ENCODE results near the gene TDRD12.
"Not testable (repeated sequence)": the region's sequence is repeated elsewhere in the genome, so short reads cannot be mapped to it uniquely, and the experiment has no call there.

The TDRD12 gene

GRCh38 chr19:32781280-32781679, 61.7 kb downstream of the TDRD12 start:
- Mint-ChIP-seq H3K27ac (no peak overlapping the region), H3K9me3 (peaks cover 0 to 9% of the 10 kb centered on the region in 2 donors), H3K27me3 (peaks cover 9 to 22% of the 10 kb centered on the region in 2 donors), H3K4me3 (no peak overlapping the region), H3K4me1 (ENCODE audit: low read depth in 2 of 2) (peaks cover 3 to 5% of the 10 kb centered on the region in 2 donors), H3K36me3 (ENCODE audit: insufficient read depth) (no peaks in the 10 kb centered on the region)
- ATAC-seq (replicated peaks) (no peak), DNase-seq (no peak)

DNA sequence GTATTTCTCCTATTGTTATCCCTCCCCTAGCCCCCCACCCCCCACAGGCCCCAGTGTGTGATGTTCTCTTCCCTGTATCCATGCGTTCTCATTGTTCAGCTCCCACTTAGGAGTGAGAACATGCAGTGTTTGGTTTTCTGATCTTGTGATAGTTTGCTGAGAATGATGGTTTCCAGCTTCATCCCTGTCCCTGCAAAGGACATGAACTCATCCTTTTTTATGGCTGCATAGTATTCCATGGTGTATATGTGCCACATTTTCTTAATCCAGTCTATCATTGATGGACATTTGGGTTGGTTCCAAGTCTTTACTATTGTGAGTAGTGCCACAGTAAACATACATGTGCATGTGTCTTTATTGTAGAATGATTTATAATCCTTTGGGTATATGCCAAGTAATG, 62.5 kb downstream of the TDRD12 start:
- not testable (repeated sequence) for H3K4me3 Mint-ChIP-seq; DNase-seq; H3K27ac Mint-ChIP-seq; ATAC-seq (replicated peaks); H3K4me1 Mint-ChIP-seq (ENCODE audit: low read depth in 2 of 2); H3K9me3 Mint-ChIP-seq; H3K36me3 Mint-ChIP-seq (ENCODE audit: insufficient read depth)
- peaks cover 9 to 22% of the 10 kb centered on the region in 2 donors for H3K27me3 Mint-ChIP-seq

- not testable (repeated sequence) for DNase-seq; H3K27ac Mint-ChIP-seq; ATAC-seq (replicated peaks); H3K36me3 Mint-ChIP-seq (ENCODE audit: insufficient read depth); H3K4me1 Mint-ChIP-seq (ENCODE audit: low read depth in 2 of 2); H3K9me3 Mint-ChIP-seq; H3K4me3 Mint-ChIP-seq
- H3K27me3 Mint-ChIP-seq = peaks cover 15 to 19% of the 10 kb centered on the region in 2 donors
Measured at GRCh38 chr19:32787161-32787813, 67.7 kb downstream of the TDRD12 start.

GRCh38 chr19:32787895-32788294, 68.3 kb downstream of the TDRD12 start:
- H3K4me3 Mint-ChIP-seq; H3K36me3 Mint-ChIP-seq (ENCODE audit: insufficient read depth); H3K27ac Mint-ChIP-seq; H3K4me1 Mint-ChIP-seq (ENCODE audit: low read depth in 2 of 2); H3K9me3 Mint-ChIP-seq; ATAC-seq (replicated peaks); DNase-seq: not testable (repeated sequence)
- H3K27me3 Mint-ChIP-seq = peaks cover 12 to 16% of the 10 kb centered on the region in 2 donors

DNA sequence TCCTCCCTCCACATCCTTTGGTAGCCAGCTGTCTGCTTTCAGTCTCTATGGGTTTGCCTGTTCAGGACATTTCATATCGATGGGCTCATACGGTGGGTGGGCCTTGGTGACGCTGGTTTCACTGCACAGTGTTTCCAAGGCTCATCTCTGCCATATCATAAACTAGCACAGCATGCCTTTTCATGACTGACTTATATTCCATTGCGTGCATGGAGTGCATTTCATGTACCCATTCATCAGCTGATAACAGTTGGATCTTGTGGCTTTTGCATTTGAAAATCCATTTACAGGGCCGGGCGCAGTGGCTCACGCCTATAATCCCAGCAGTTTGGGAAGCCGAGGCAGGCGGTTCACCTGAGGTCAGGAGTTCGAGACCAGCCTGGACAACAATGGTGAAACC, 69.9 kb downstream of the TDRD12 start:
- Mint-ChIP-seq H3K27ac (no peak overlapping the region), H3K4me3 (no peak overlapping the region), H3K4me1 (ENCODE audit: low read depth in 2 of 2) (peaks cover 3 to 9% of the 10 kb centered on the region in 2 donors), H3K36me3 (ENCODE audit: insufficient read depth) (peaks cover 5% of the 10 kb centered on the region), H3K27me3 (peaks cover 7 to 10% of the 10 kb centered on the region in 2 donors), H3K9me3 (no peaks in the 10 kb centered on the region)
- DNase-seq (no peak), ATAC-seq (replicated peaks) (no peak)

- Mint-ChIP-seq H3K4me1 (ENCODE audit: low read depth in 2 of 2) (peaks cover 12 to 18% of the 10 kb centered on the region in 2 donors), H3K9me3 (no peaks in the 10 kb centered on the region), H3K27me3 (no peaks in the 10 kb centered on the region), H3K4me3 (no peak overlapping the region), H3K27ac (no peak overlapping the region), H3K36me3 (ENCODE audit: insufficient read depth) (peaks cover 8% of the 10 kb centered on the region)
- DNase-seq (no peak), ATAC-seq (replicated peaks) (no peak)
Measured at GRCh38 chr19:32798201-32798600, 78.6 kb downstream of the TDRD12 start.

DNA sequence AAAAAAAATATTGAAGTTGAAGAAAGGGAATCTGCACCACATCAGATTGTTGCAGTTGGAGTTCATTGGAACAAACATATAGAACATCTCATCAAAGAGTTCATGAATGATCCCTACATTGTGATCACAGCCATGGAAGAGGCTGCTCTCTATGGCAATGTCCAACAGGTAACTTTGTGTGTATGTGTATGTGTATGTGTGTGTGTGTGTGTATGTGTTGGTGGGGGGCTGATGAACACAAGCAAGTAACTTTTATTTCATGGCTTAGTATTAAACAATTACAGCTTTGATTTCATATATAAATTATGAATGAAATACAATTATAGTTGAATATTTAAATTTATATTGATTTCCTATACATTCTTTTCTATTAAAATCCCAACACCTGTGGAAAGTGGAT, 80.6 kb downstream of the TDRD12 start:
- no peaks in the 10 kb centered on the region for H3K9me3 Mint-ChIP-seq
- no peaks in the 10 kb centered on the region for H3K27me3 Mint-ChIP-seq
- no peaks in the 10 kb centered on the region for H3K36me3 Mint-ChIP-seq (ENCODE audit: insufficient read depth)
- peaks cover 7% of the 10 kb centered on the region in 2 donors for H3K4me1 Mint-ChIP-seq (ENCODE audit: low read depth in 2 of 2)
- no peak overlapping the region for H3K4me3 Mint-ChIP-seq
- no peak for ATAC-seq (replicated peaks)
- H3K27ac Mint-ChIP-seq = no peak overlapping the region
- no peak for DNase-seq

GRCh38 chr19:32800754-32801153, 81.2 kb downstream of the TDRD12 start:
- no peak overlapping the region for H3K27ac Mint-ChIP-seq
- no peaks in the 10 kb centered on the region for H3K27me3 Mint-ChIP-seq
- H3K4me1 Mint-ChIP-seq (ENCODE audit: low read depth in 2 of 2) = peaks cover 1 to 3% of the 10 kb centered on the region in 2 donors
- DNase-seq (no peak), ATAC-seq (replicated peaks) (no peak)
- no peaks in the 10 kb centered on the region for H3K9me3 Mint-ChIP-seq
- H3K36me3 Mint-ChIP-seq (ENCODE audit: insufficient read depth) = no peaks in the 10 kb centered on the region
- H3K4me3 Mint-ChIP-seq = no peak overlapping the region

DNA sequence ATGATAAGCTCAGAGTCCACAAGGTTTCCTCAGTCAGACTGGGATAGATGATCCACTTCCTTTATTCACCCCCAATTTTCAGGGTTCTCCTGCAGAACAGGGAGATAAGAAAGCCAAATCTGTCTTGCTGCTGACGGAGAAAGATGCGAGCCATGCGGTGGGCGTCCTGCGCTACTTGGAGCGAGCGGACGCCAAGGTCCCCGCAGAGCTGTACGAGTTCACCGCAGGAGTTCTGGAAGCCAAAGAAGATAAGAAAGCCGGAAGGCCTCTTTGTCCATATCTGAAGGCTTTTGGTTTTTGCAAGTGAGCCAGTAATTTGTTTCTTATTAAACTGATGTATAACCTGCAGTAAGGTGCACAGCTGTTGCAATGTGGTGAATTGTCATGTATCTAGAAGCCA, 83.3 kb downstream of the TDRD12 start:
- ATAC-seq (replicated peaks) = no peak
- DNase-seq = no peak
- Mint-ChIP-seq H3K9me3 (no peaks in the 10 kb centered on the region), H3K27ac (no peak overlapping the region), H3K4me3 (no peak overlapping the region), H3K36me3 (ENCODE audit: insufficient read depth) (no peaks in the 10 kb centered on the region), H3K4me1 (ENCODE audit: low read depth in 2 of 2) (peaks cover 0 to 2% of the 10 kb centered on the region in 2 donors), H3K27me3 (no peaks in the 10 kb centered on the region)

- Mint-ChIP-seq H3K27me3 (peaks cover 7 to 19% of the 10 kb centered on the region in 2 donors), H3K4me3 (no peak overlapping the region), H3K36me3 (ENCODE audit: insufficient read depth) (peaks cover 5% of the 10 kb centered on the region), H3K9me3 (no peaks in the 10 kb centered on the region), H3K4me1 (ENCODE audit: low read depth in 2 of 2) (peaks cover 3 to 7% of the 10 kb centered on the region in 2 donors), H3K27ac (peak overlapping the region in 1 of 2 donors; percentile 18)
- DNase-seq (no peak), ATAC-seq (replicated peaks) (no peak)
Measured at GRCh38 chr19:32808236-32808635, 88.7 kb downstream of the TDRD12 start.

DNA sequence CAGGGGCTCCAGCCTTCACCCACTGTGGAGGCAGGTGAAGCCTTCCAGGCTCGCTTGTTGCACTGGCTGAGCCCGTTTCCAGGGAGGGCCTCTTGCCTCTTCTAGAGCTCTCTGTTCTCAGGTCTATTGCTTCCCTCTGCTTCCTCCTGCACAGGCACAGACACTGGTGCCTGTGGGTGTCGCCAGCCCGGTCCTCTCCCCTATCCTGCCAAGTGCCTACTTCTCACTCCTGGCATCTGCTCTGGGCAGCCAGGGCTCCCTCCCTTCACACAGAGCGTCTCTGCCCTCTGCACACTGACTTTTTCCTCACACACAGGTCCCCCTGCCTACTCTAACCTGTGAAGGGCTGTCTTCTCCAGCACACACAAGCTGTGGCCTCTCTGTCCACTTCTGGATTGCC, 89.7 kb downstream of the TDRD12 start:
- ATAC-seq (replicated peaks) (no peak), DNase-seq (no peak)
- Mint-ChIP-seq H3K4me1 (ENCODE audit: low read depth in 2 of 2) (peaks cover 3 to 7% of the 10 kb centered on the region in 2 donors), H3K27ac (peak overlapping the region in 1 of 2 donors; percentile 18), H3K4me3 (peak overlapping the region in 1 of 2 donors; percentile 1), H3K27me3 (peaks cover 7 to 19% of the 10 kb centered on the region in 2 donors), H3K36me3 (ENCODE audit: insufficient read depth) (peaks cover 5% of the 10 kb centered on the region), H3K9me3 (no peaks in the 10 kb centered on the region)

- H3K4me3 Mint-ChIP-seq = peak overlapping the region in 1 of 2 donors; percentile 1
- H3K36me3 Mint-ChIP-seq (ENCODE audit: insufficient read depth) = peaks cover 5% of the 10 kb centered on the region
- H3K27ac Mint-ChIP-seq = peak overlapping the region in 1 of 2 donors; percentile 18
- H3K4me1 Mint-ChIP-seq (ENCODE audit: low read depth in 2 of 2) = peaks cover 3 to 7% of the 10 kb centered on the region in 2 donors
- no peaks in the 10 kb centered on the region for H3K9me3 Mint-ChIP-seq
- DNase-seq (no peak), ATAC-seq (replicated peaks) (no peak)
- H3K27me3 Mint-ChIP-seq = peaks cover 7 to 19% of the 10 kb centered on the region in 2 donors
Measured at GRCh38 chr19:32809754-32810153, 90.2 kb downstream of the TDRD12 start.

DNA sequence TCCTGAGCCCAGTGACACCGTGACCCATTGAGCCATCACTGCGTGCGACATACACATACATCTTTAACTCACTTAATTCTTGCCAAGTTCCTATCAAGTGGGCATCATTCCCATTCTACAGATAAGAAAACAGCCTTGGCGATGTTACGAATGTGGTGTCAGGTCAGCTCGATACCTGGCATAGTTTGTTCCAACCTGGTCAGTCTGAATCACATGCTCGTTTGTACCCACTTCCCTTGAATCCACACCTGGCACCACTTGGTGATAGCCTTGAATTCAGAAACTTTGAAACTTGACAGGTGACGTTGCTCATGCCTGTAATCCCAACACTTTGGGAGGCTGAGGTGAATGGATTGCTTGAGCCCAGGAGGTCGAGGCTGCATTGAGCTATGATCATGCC, 90.9 kb downstream of the TDRD12 start:
- no peak overlapping the region for H3K4me3 Mint-ChIP-seq
- DNase-seq (no peak), ATAC-seq (replicated peaks) (no peak)
- H3K27ac Mint-ChIP-seq = no peak overlapping the region
- no peaks in the 10 kb centered on the region for H3K9me3 Mint-ChIP-seq
- peaks cover 7 to 19% of the 10 kb centered on the region in 2 donors for H3K27me3 Mint-ChIP-seq
- peaks cover 5% of the 10 kb centered on the region for H3K36me3 Mint-ChIP-seq (ENCODE audit: insufficient read depth)
- peaks cover 3 to 7% of the 10 kb centered on the region in 2 donors for H3K4me1 Mint-ChIP-seq (ENCODE audit: low read depth in 2 of 2)

DNA sequence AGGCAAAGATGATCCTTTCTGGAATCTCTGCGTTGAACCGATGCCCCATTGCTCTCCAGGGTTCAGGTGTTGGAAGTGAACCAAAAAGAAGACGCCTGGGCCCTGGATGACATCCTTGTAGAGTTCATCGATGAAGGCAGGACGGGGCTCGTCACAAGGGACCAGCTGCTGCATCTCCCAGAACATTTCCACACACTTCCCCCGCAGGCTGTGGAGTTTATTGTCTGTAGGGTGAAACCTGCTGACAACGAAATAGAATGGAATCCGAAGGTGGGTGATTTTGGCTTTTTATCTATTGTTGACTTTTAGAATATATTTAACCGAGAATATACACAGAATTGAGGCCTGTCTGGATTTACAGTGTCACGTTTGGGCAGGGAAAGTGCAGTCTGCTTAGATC, 91.6 kb downstream of the TDRD12 start:
- peaks cover 3 to 7% of the 10 kb centered on the region in 2 donors for H3K4me1 Mint-ChIP-seq (ENCODE audit: low read depth in 2 of 2)
- peaks cover 5% of the 10 kb centered on the region for H3K36me3 Mint-ChIP-seq (ENCODE audit: insufficient read depth)
- H3K9me3 Mint-ChIP-seq = no peaks in the 10 kb centered on the region
- H3K27me3 Mint-ChIP-seq = peaks cover 7 to 19% of the 10 kb centered on the region in 2 donors
- no peak overlapping the region for H3K27ac Mint-ChIP-seq
- DNase-seq = no peak
- ATAC-seq (replicated peaks) = no peak
- no peak overlapping the region for H3K4me3 Mint-ChIP-seq

Data from effector memory CD8-positive, alpha-beta T cell (primary cell).